ENCODE data around the gene AMACR. TPM values are rescaled to one million over a fixed set of nuclear protein-coding genes. Genes with fewer than 3 reads are reported as not detected.

Gene AMACR
- total RNA-seq, 3 donors from 2014 or later (not counting 1 experiment from before 2014, with no cell fraction given), result 2.7 to 3.8 (median 2.9) TPM

GRCh38 chr5:34051374-34051980 is 43.6 kb upstream of the AMACR start:
- H3K27me3 Mint-ChIP-seq (ENCODE audit: low read depth in 2 of 2), result no peaks in the 10 kb centered on the region
- no peak overlapping the region for H3K27ac Mint-ChIP-seq
- Histone ChIP-seq H3K27me3 (ENCODE audit: control insufficient read depth, insufficient read depth, low read length) (no peaks in the 10 kb centered on the region), H3K4me3 (ENCODE audit: low read length) (no peak overlapping the region), H3K27ac (ENCODE audit: low read length) (no peak overlapping the region), H3K9me3 (ENCODE audit: control insufficient read depth, insufficient read depth, low read length) (no peaks in the 10 kb centered on the region), H3K4me1 (ENCODE audit: control insufficient read depth, insufficient read depth, low read length) (peaks cover 4% of the 10 kb centered on the region), H3K36me3 (ENCODE audit: control insufficient read depth, insufficient read depth, low read length) (peaks cover 6% of the 10 kb centered on the region)
- intact Hi-C loops (cut with micrococcal nuclease), result no loop called here
- no peak overlapping the region for H3K4me3 Mint-ChIP-seq
- no peak for TF ChIP-seq CTCF (IDR thresholded peaks at IDR 0.05)
- WGBS (ENCODE audit: insufficient coverage), result 96% methylated on average over 3 of the region's 4 CpGs
- H3K4me1 Mint-ChIP-seq, result peaks cover 14 to 30% of the 10 kb centered on the region in 2 donors
- H3K36me3 Mint-ChIP-seq, result peaks cover 7% of the 10 kb centered on the region
- no peaks in the 10 kb centered on the region for H3K9me3 Mint-ChIP-seq
- DNase-seq (no peak), ATAC-seq (no peak)

DNA sequence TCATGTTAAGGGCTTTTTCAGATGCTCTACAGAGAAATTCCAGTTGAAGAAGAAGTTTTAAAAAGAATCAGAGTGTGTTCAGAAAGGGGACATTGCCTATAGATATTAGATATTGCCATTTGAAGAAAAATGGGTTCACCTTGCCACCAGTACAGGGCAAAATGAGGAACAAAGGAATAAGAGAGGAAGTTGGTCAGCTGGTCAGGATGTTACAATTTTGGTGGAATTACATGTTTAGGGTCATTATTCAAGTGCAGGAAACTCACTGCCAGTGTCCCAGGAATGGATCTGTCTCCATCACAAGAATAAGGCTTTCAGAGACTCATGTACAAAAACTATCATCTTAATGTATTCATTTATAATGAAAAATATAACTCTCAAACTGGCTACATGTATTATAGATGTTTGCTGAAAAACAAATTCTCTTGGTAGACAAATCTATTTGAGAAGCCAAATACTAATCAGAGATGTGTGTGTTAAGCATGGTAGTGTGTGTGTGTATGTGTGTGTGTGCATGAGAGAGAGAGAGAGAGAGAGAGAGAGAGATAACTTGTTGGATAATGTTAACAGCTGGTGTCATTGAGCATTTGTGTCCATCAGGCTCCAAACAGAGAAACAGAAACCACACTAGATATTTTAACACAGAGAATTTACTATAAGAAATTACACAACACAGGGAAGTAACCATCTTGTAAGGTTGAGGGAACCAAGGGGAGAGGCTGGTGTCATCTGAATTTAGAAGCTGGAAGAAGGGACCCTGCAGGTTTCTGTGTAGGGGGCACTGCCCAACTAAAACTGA is 40.1 kb upstream of the AMACR start:
- TF ChIP-seq CTCF (IDR thresholded peaks at IDR 0.05), result no peak
- Mint-ChIP-seq H3K27me3 (ENCODE audit: low read depth in 2 of 2) (no peaks in the 10 kb centered on the region), H3K36me3 (peaks cover 7% of the 10 kb centered on the region), H3K4me1 (peaks cover 49 to 65% of the 10 kb centered on the region in 2 donors), H3K4me3 (no peak overlapping the region), H3K27ac (peak overlapping the region; percentile 2 to 3), H3K9me3 (no peaks in the 10 kb centered on the region)
- peaks cover 6% of the 10 kb centered on the region for H3K36me3 ChIP-seq (ENCODE audit: control insufficient read depth, insufficient read depth, low read length)
- no peak overlapping the region for H3K4me3 ChIP-seq (ENCODE audit: low read length)
- no peak for DNase-seq
- H3K4me1 ChIP-seq (ENCODE audit: control insufficient read depth, insufficient read depth, low read length), result peaks cover 28% of the 10 kb centered on the region
- intact Hi-C loops (cut with micrococcal nuclease), result no loop called here
- no peaks in the 10 kb centered on the region for H3K27me3 ChIP-seq (ENCODE audit: control insufficient read depth, insufficient read depth, low read length)
- ATAC-seq, result no peak
- no peak overlapping the region for H3K27ac ChIP-seq (ENCODE audit: low read length)
- no peaks in the 10 kb centered on the region for H3K9me3 ChIP-seq (ENCODE audit: control insufficient read depth, insufficient read depth, low read length)

DNA sequence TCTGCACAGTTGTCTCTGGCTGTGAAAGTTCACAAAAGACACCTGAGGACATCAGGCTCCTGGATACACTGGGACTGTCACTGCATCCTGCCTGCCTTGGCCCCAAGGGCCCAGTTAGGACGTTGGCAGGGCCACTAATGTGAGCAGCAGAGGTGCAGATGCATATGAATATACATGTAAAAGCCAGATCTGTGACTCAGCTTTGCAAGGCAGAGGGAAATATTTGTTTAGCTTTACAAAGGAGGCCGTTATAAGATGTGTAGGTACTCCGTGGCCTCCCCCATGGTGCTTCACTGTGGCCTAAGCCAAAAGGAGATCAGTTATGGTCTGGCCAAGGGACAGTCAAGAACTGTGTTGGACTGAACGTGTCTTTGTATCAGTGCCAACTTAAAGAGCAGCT is 39.3 kb upstream of the AMACR start:
- ATAC-seq (no peak), DNase-seq (no peak)
- 93% methylated on average over 4 of the region's 4 CpGs for WGBS (ENCODE audit: insufficient coverage)
- peaks cover 57 to 73% of the 10 kb centered on the region in 2 donors for H3K4me1 Mint-ChIP-seq
- no peaks in the 10 kb centered on the region for H3K27me3 Mint-ChIP-seq (ENCODE audit: low read depth in 2 of 2)
- H3K36me3 Mint-ChIP-seq, result peaks cover 7% of the 10 kb centered on the region
- H3K27ac ChIP-seq (ENCODE audit: low read length), result no peak overlapping the region
- no peak overlapping the region for H3K4me3 ChIP-seq (ENCODE audit: low read length)
- intact Hi-C loops (cut with micrococcal nuclease), result no loop called here
- TF ChIP-seq CTCF (IDR thresholded peaks at IDR 0.05), result no peak
- no peaks in the 10 kb centered on the region for H3K9me3 ChIP-seq (ENCODE audit: control insufficient read depth, insufficient read depth, low read length)
- no peak overlapping the region for H3K4me3 Mint-ChIP-seq
- peaks cover 6% of the 10 kb centered on the region for H3K36me3 ChIP-seq (ENCODE audit: control insufficient read depth, insufficient read depth, low read length)
- no peaks in the 10 kb centered on the region for H3K9me3 Mint-ChIP-seq
- peaks cover 36% of the 10 kb centered on the region for H3K4me1 ChIP-seq (ENCODE audit: control insufficient read depth, insufficient read depth, low read length)
- no peaks in the 10 kb centered on the region for H3K27me3 ChIP-seq (ENCODE audit: control insufficient read depth, insufficient read depth, low read length)
- H3K27ac Mint-ChIP-seq, result peak overlapping the region; percentile 3 to 93

Data from natural killer cell (primary cell).